Fibroblast of pulmonary artery (primary cell): ENCODE measurements around the gene ABHD13.

Experiments
- DNase-seq: peaks from one replicate; pipeline ENCODE4 v3.0.0-alpha.2; 2010; ENCODE audit warnings: low read depth
- H3K4me3 ChIP-seq: replicated peaks from 2 replicates; pipeline ENCODE4 v1.5.1; 2011; ENCODE audit warnings: low read depth, mild to moderate bottlenecking, control low read depth, low read length, moderate library complexity
- TF ChIP-seq, protein P1 (sequence below): IDR thresholded peaks from 2 replicates; pipeline ENCODE4 v1.5.1; 2011; ENCODE audit warnings: mild to moderate bottlenecking, control low read depth, low read length, inconsistent platforms; ENCODE audit errors: missing control alignments

Gene ABHD13

DNA sequence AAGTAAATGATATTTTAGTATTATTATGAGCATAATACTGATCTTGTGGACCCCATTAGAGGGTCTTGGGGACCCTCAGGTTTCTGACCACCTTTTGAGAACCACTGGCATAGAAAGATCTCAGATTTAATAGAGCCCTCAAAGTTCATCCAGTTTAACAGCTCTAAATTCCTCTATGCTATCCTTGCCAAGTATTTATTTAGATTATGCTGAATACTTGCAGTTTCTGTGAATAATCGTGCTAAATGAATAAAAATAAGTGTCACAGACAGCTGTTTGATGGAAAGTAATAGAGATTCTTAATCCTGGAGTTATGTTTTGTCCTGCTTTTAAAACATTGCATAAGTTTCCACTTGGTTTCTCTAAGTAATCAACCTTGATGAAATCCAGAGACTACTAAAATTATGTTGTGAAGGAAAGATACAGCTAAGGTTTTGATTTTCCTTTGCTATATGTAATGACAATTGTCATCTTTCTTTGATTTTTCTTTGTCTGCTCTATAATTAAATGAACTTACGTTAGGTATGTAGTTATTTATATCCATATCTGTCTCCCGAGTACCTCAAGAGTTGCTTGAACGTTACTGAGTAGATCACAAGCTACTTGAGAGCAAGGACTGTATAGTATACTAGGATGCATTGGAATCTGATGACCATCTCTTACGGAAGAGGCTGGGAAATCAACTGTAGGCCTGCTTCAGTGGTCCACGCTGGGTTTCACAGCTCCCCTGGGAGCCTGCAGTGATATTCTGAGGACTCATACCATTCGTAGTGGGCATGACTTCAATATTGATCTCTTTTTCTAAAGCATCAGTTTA, 5.7 kb downstream of the ABHD13 start:
- DNase-seq = no peak
- H3K4me3 ChIP-seq = no peak overlapping the region
- TF ChIP-seq, protein P1, sequence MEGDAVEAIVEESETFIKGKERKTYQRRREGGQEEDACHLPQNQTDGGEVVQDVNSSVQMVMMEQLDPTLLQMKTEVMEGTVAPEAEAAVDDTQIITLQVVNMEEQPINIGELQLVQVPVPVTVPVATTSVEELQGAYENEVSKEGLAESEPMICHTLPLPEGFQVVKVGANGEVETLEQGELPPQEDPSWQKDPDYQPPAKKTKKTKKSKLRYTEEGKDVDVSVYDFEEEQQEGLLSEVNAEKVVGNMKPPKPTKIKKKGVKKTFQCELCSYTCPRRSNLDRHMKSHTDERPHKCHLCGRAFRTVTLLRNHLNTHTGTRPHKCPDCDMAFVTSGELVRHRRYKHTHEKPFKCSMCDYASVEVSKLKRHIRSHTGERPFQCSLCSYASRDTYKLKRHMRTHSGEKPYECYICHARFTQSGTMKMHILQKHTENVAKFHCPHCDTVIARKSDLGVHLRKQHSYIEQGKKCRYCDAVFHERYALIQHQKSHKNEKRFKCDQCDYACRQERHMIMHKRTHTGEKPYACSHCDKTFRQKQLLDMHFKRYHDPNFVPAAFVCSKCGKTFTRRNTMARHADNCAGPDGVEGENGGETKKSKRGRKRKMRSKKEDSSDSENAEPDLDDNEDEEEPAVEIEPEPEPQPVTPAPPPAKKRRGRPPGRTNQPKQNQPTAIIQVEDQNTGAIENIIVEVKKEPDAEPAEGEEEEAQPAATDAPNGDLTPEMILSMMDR = no peak

DNA sequence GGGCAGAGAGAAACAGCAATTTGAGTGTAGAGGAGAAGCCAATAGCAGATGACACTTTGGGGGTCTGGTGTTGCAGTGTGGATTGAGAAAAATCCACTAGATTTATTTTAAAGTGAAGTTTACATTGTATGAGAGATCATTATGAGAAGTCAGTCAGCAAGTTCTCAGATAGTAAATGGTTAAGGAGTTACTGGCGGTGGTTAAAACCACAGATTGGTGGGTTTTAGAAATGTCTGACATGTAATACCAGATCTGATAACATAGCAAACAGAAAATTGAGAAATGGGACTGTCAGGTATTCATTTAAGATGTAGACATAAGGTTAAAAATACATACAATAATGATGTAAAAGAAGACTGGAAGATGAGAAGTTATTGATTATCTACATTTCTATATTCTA, 7.2 kb downstream of the ABHD13 start:
- no peak overlapping the region for H3K4me3 ChIP-seq
- TF ChIP-seq, protein P1 = no peak
- DNase-seq = no peak

- no peak for DNase-seq
- TF ChIP-seq, protein P1 = no peak
- H3K4me3 ChIP-seq = no peak overlapping the region
Observed at GRCh38 chr13:108226184-108226583, 8.0 kb downstream of the ABHD13 start.

- DNase-seq = peak; percentile 71
- no peak overlapping the region for H3K4me3 ChIP-seq
- TF ChIP-seq, protein P1 = peak; percentile 67
Observed at GRCh38 chr13:108227651-108228272, 9.6 kb downstream of the ABHD13 start.

- TF ChIP-seq, protein P1 = no peak
- no peak for DNase-seq
- no peak overlapping the region for H3K4me3 ChIP-seq
Observed at GRCh38 chr13:108230377-108230776, 12.2 kb downstream of the ABHD13 start.

- TF ChIP-seq, protein P1 = no peak
- no peak overlapping the region for H3K4me3 ChIP-seq
- no peak for DNase-seq
Observed at GRCh38 chr13:108249150-108249549, 31.0 kb downstream of the ABHD13 start.
